ENCODE results near the gene COX17.

GRCh38 chr3:119717520-119717919 lies 40.3 kb upstream of the COX17 start:
- TF ChIP-seq CTCF (IDR thresholded peaks at IDR 0.05), result no peak
- TF ChIP-seq POLR2A (IDR thresholded peaks at IDR 0.05), result no peak
